H1 (cell line): Measurements from ENCODE around the gene ZNF674. TPM values are rescaled to one million over a fixed set of nuclear protein-coding genes. Genes with fewer than 3 reads are reported as not detected.
A peak's percentile ranks its signal among the peaks of the same experiment; 100 is the strongest.

Experiments used
- CTCF ChIA-PET: fragments of 300-600 bp; sonication (Branson Sonifier 250); formaldehyde crosslinking; loops from one replicate; lab custom pipeline; 2021; ENCODE audit not compliant: partially characterized antibody; lab: Charles Lee
- POLR2A ChIA-PET: fragments of 300-600 bp; sonication (Branson Sonifier 250); formaldehyde crosslinking; loops from one replicate; lab custom pipeline; 2021; ENCODE audit warnings: inconsistent platforms; ENCODE audit not compliant: partially characterized antibody; lab: Charles Lee
- DNase-seq, 2 experiments: peaks; one replicate each; pipeline versions ENCODE4 v3.0.0 to v3.0.0-alpha.2; 2010 to 2022; ENCODE audit warnings: low spot score in 2 of 2, low read depth in 1 of 2, mixed read lengths in 1 of 2
- FAIRE-seq: peaks from 2 replicates; lab custom pipeline; 2011; peaks lifted over from hg19 to GRCh38; lab: Jason Lieb, UNC
- H2AFZ ChIP-seq: 2 replicates; pipeline ENCODE4 v1.8.1; 2012; ENCODE audit warnings: low read length, inconsistent platforms
- H2AK5ac ChIP-seq: 2 replicates; pipeline ENCODE4 v1.6.1; 2013; ENCODE audit warnings: low read depth, low read length
- H2BK120ac ChIP-seq: replicated peaks from 2 replicates; pipeline ENCODE3; 2013; ENCODE audit warnings: low read depth, low read length, inconsistent platforms
- H2BK12ac ChIP-seq: 2 replicates; pipeline ENCODE4 v1.6.1; 2013; ENCODE audit warnings: low read depth, low read length
- H2BK15ac ChIP-seq: 2 replicates; pipeline ENCODE4 v1.6.1; 2013; ENCODE audit warnings: low read length
- H2BK20ac ChIP-seq: 2 replicates; pipeline ENCODE4 v1.6.1; 2013; ENCODE audit warnings: low read length
- H2BK5ac ChIP-seq: 2 replicates; pipeline ENCODE4 v1.6.1; 2013; ENCODE audit warnings: low read depth, low read length
- H3K14ac ChIP-seq: 2 replicates; pipeline ENCODE4 v1.6.1; 2013; ENCODE audit warnings: inconsistent platforms; ENCODE audit not compliant: insufficient read length
- H3K18ac ChIP-seq: 2 replicates; pipeline ENCODE4 v1.6.1; 2013; ENCODE audit warnings: low read length; ENCODE audit errors: extremely low read depth
- H3K23ac ChIP-seq: 2 replicates; pipeline ENCODE4 v1.6.1; 2013; ENCODE audit warnings: inconsistent platforms; ENCODE audit not compliant: insufficient read length
- H3K23me2 ChIP-seq: 2 replicates; pipeline ENCODE4 v1.6.1; 2013; ENCODE audit warnings: low read depth, low read length
- H3K27ac ChIP-seq: 2 replicates; pipeline ENCODE4 v1.6.1; 2011; ENCODE audit warnings: low read depth, low read length, inconsistent platforms
- H3K27me3 ChIP-seq, 4 experiments: replicated peaks in 1 of 4; 1 replicate in 1 of 4; 2 replicates in 3 of 4; pipeline versions ENCODE4 v1.6.1 to v1.8.1; 2011 to 2013; ENCODE audit warnings: low read length in 3 of 4, mild to moderate bottlenecking in 3 of 4, inconsistent platforms in 2 of 4, mixed read lengths in 2 of 4, moderate library complexity in 1 of 4; ENCODE audit not compliant: control insufficient read depth in 3 of 4, insufficient read depth in 3 of 4; ENCODE audit errors: extremely low read depth in 1 of 4
- H3K36me3 ChIP-seq, 4 experiments: 2 replicates each; pipeline versions ENCODE4 v1.6.1 to v1.8.1; 2011 to 2013; ENCODE audit warnings: mild to moderate bottlenecking in 4 of 4, low read length in 3 of 4, moderate library complexity in 2 of 4, control low read depth in 1 of 4, inconsistent platforms in 1 of 4; ENCODE audit not compliant: insufficient read depth in 4 of 4, control insufficient read depth in 2 of 4
- H3K4ac ChIP-seq: replicated peaks from 2 replicates; pipeline ENCODE3; 2013; ENCODE audit warnings: low read length, low read depth, mixed read lengths, inconsistent platforms; ENCODE audit not compliant: insufficient read length
- H3K4me1 ChIP-seq, 4 experiments: replicated peaks in 1 of 4; 1 replicate in 1 of 4; 2 replicates in 3 of 4; pipeline versions ENCODE4 v1.6.1 to v1.8.1; 2011 to 2013; ENCODE audit warnings: low read length in 3 of 4, inconsistent platforms in 2 of 4, mixed read lengths in 1 of 4; ENCODE audit not compliant: insufficient read depth in 4 of 4, control insufficient read depth in 3 of 4
- H3K4me2 ChIP-seq, 2 experiments: 2 replicates each; pipeline versions ENCODE4 v1.6.1 to v1.8.1; 2011 to 2013; ENCODE audit warnings: low read depth in 2 of 2, low read length in 2 of 2, control low read depth in 1 of 2, inconsistent platforms in 1 of 2, mild to moderate bottlenecking in 1 of 2; ENCODE audit not compliant: insufficient read depth in 1 of 2
- H3K4me3 ChIP-seq, 4 experiments: fragments of 200-600, 300-600 bp in 1 of 4; sonication (generic), shearing (Covaris generic), sonication (Bioruptor Twin) in 1 of 4; 2 replicates each; pipeline versions ENCODE4 v1.5.1 to v1.8.1; 2011 to 2016; ENCODE audit warnings: low read length in 4 of 4, low read depth in 3 of 4, control low read depth in 2 of 4, inconsistent platforms in 2 of 4, mild to moderate bottlenecking in 2 of 4, mixed read lengths in 1 of 4, moderate library complexity in 1 of 4; ENCODE audit not compliant: insufficient read depth in 2 of 4; ENCODE audit errors: extremely low read depth in 1 of 4
- H3K56ac ChIP-seq: replicated peaks from 2 replicates; pipeline ENCODE3; 2013; ENCODE audit warnings: low read depth, mild to moderate bottlenecking, mixed read lengths, low read length, inconsistent platforms; ENCODE audit not compliant: insufficient read length
- H3K79me1 ChIP-seq: 2 replicates; pipeline ENCODE4 v1.6.1; 2013; ENCODE audit warnings: low read depth, low read length, control low read depth
- H3K79me2 ChIP-seq, 2 experiments: 2 replicates each; pipeline versions ENCODE4 v1.6.1 to v1.8.1; 2012 to 2013; ENCODE audit warnings: low read length in 2 of 2, mild to moderate bottlenecking in 2 of 2, inconsistent platforms in 1 of 2; ENCODE audit not compliant: insufficient read depth in 2 of 2, control insufficient read depth in 1 of 2
- H3K9ac ChIP-seq, 4 experiments: replicated peaks in 1 of 4; 1 replicate in 1 of 4; 2 replicates in 3 of 4; pipeline versions ENCODE4 v1.6.1 to v1.8.1; 2011 to 2013; ENCODE audit warnings: low read depth in 3 of 4, low read length in 3 of 4, control low read depth in 2 of 4, mild to moderate bottlenecking in 2 of 4, moderate library complexity in 2 of 4, inconsistent platforms in 1 of 4; ENCODE audit errors: extremely low read depth in 1 of 4
- H3K9me3 ChIP-seq, 2 experiments: 2 replicates each; pipeline versions ENCODE4 v1.6.1 to v1.8.1; 2012 to 2013; ENCODE audit warnings: mild to moderate bottlenecking in 2 of 2, moderate library complexity in 2 of 2, control low read depth in 1 of 2, inconsistent platforms in 1 of 2, low read depth in 1 of 2, low read length in 1 of 2, mixed read lengths in 1 of 2; ENCODE audit not compliant: insufficient read depth in 2 of 2
- H4K20me1 ChIP-seq, 2 experiments: replicated peaks in 1 of 2; 2 replicates each; pipeline versions ENCODE3 to v1.8.1; 2011 to 2013; ENCODE audit warnings: inconsistent platforms in 2 of 2, low read length in 2 of 2, mild to moderate bottlenecking in 1 of 2; ENCODE audit not compliant: insufficient read depth in 2 of 2, control insufficient read depth in 1 of 2
- H4K5ac ChIP-seq: 2 replicates; pipeline ENCODE4 v1.6.1; 2013; ENCODE audit warnings: low read length, low read depth, mixed read lengths, inconsistent platforms; ENCODE audit not compliant: insufficient read length
- H4K8ac ChIP-seq: 2 replicates; pipeline ENCODE4 v1.8.0; 2013; ENCODE audit warnings: mild to moderate bottlenecking, moderate library complexity, low read length, inconsistent platforms; ENCODE audit not compliant: insufficient read depth; ENCODE audit errors: extremely low read depth
- H4K91ac ChIP-seq: replicated peaks from 2 replicates; pipeline ENCODE3; 2013; ENCODE audit warnings: low read length, mixed read lengths, inconsistent platforms; ENCODE audit not compliant: insufficient read length
- BACH1 ChIP-seq: IDR thresholded peaks from 2 replicates; pipeline ENCODE4 v1.6.1; 2012; ENCODE audit warnings: low read length, improper control_type of control experiment
- E2F6 ChIP-seq: IDR thresholded peaks from 2 replicates; pipeline ENCODE4 v1.6.1; 2012; ENCODE audit warnings: inconsistent platforms
- USF2 ChIP-seq: IDR thresholded peaks from 2 replicates; pipeline ENCODE4 v1.6.1; 2011; ENCODE audit warnings: low read length, improper control_type of control experiment
- ZNF274 ChIP-seq: IDR thresholded peaks from 2 replicates; pipeline ENCODE4 v1.7.0; 2012; ENCODE audit warnings: low read length, borderline replicate concordance; ENCODE audit errors: extremely low read depth
- WGBS, 2 experiments: shearing (Covaris generic) in 1 of 2; methylation state at CpG; one replicate each; pipeline versions ENCODE4 v1.1.6 to v1.1.7; 2013 to 2015; ENCODE audit warnings: low lambda C conversion rate in 2 of 2, mixed read lengths in 2 of 2, inconsistent platforms in 1 of 2, low coverage in 1 of 2, missing lambda C conversion rate in 1 of 2; ENCODE audit not compliant: insufficient replicate concordance in 2 of 2, insufficient coverage in 1 of 2, insufficient read length in 1 of 2; ENCODE audit errors: extremely low coverage in 1 of 2, missing lambda C conversion rate in 1 of 2; 5-methylcytosine and 5-hydroxymethylcytosine counted together
- polyA plus RNA-seq, 7 experiments: library from polyadenylated mRNA; depleted of rRNA in 3 of 7; stranded (reverse) in 5 of 7; unstranded in 2 of 7; fragments of >200 nt in 5 of 7; fragments of 200-250 nt in 2 of 7; gene quantifications; 1 replicate in 5 of 7; 2 replicates in 1 of 7; 4 replicates in 1 of 7; pipeline versions ENCODE4 v1.2.1 to v1.2.3, GENCODE V29; 2011 to 2013; ENCODE audit warnings: missing spikeins in 2 of 7, mixed read lengths in 2 of 7
- total RNA-seq: library from RNA; stranded (reverse); fragmentation: NEBNext Ultra II Directional; extraction: Animal tissue kit (Norgen Biotek cat#: 25700); gene quantifications from 2 replicates; pipeline ENCODE4 v1.2.1, GENCODE V29; 2021

ZNF674 gene
- total and polyA plus RNA-seq, 2 of the 8 experiments (the other 6 are each of a cell fraction or from before 2014, with no cell fraction given): 2.0 to 7.4 TPM

- H3K27ac ChIP-seq: no peak overlapping the region
- H3K4me1 ChIP-seq: peaks cover 0 to 11% (median 3%) of the 10 kb centered on the region in 4 experiments; a peak in 3 of 7 replicates
- 74% methylated on average over 3 of the region's 3 CpGs; no CpG with 5 or more reads in 1 of the 2 experiments for WGBS, 2 experiments
- H3K9me3 ChIP-seq: no peaks in the 10 kb centered on the region
- H2BK120ac ChIP-seq: no peak overlapping the region
- H3K14ac ChIP-seq: no peak overlapping the region
- DNase-seq (no peak), FAIRE-seq (no peak)
- no peak overlapping the region for H4K8ac ChIP-seq
- H3K79me1 ChIP-seq: no peaks in the 10 kb centered on the region
- H3K9ac ChIP-seq: no peak overlapping the region
- H3K27me3 ChIP-seq: no peaks in the 10 kb centered on the region; a peak in 1 of 7 replicates
- no peak for TF ChIP-seq E2F6
- TF ChIP-seq ZNF274: no peak
- no peak for TF ChIP-seq BACH1
- TF ChIP-seq USF2: no peak
- peak overlapping the region; percentile 64 to 81 (median 70); a peak in 5 of 8 replicates for H3K4me3 ChIP-seq
- H4K20me1 ChIP-seq: peaks cover 0 to 8% of the 10 kb centered on the region in 2 experiments
- no peak overlapping the region for H3K23ac ChIP-seq
- H2BK5ac ChIP-seq: no peak overlapping the region
- H4K5ac ChIP-seq: no peak overlapping the region
- ChIA-PET CTCF (interaction anchor here (0.6 to 0.9 kb wide), 4 partner anchors 10 to 616 kb away, joined by 3 to 4 read pairs (median 3); no protein-coding TSS in a partner anchor), POLR2A (interaction anchor here (0.6 to 2.2 kb wide), 2 partner anchors 11 to 36 kb away, joined by 3 to 9 read pairs; no protein-coding TSS in a partner anchor)
- H2BK20ac ChIP-seq: no peak overlapping the region
- H3K36me3 ChIP-seq: no peaks in the 10 kb centered on the region; a peak in 1 of 8 replicates
- peaks cover 0 to 45% of the 10 kb centered on the region in 2 experiments; a peak in 2 of 4 replicates for H3K79me2 ChIP-seq
- H2BK15ac ChIP-seq: no peak overlapping the region
- no peak overlapping the region for H3K4ac ChIP-seq
- H3K56ac ChIP-seq: no peak overlapping the region
- peaks cover 6% of the 10 kb centered on the region for H3K23me2 ChIP-seq
- H2BK12ac ChIP-seq: no peak overlapping the region
- no peak overlapping the region for H2AFZ ChIP-seq
- no peak overlapping the region for H2AK5ac ChIP-seq
- H3K18ac ChIP-seq: no peak overlapping the region
- H3K4me2 ChIP-seq: peak overlapping the region; percentile 73 to 97
- H4K91ac ChIP-seq: no peak overlapping the region
Observed at GRCh38 chrX:46576458-46576857, 31.2 kb upstream of the ZNF674 start.
